GM18511 (cell line): Measurements from ENCODE around the gene TMEM222.

ENCODE experiments used
- ATAC-seq: cut with Tn5 transposase; IDR thresholded peaks from one replicate; pipeline ENCODE4 v1.9.1; 2021; ENCODE audit warnings: mild to moderate bottlenecking, moderate library complexity; ENCODE audit not compliant: unreplicated experiment

Gene TMEM222

GRCh38 chr1:27341525-27342252 lies 19.7 kb downstream of the TMEM222 start, which contains the start of gene SYTL1:
SYTL1 (plus strand) TSS chr1:27342022; CDS start chr1:27345335, 3,313 bp downstream.
- ATAC-seq = peak; percentile 52

- ATAC-seq = peak; percentile 35
Measured at GRCh38 chr1:27342391-27342777, 20.4 kb downstream of the TMEM222 start.

- peak; percentile 51 for ATAC-seq
Measured at GRCh38 chr1:27342778-27343638, 21.0 kb downstream of the TMEM222 start.

GRCh38 chr1:27343639-27344025 lies 21.7 kb downstream of the TMEM222 start:
- no peak for ATAC-seq

GRCh38 chr1:27345272-27345671 lies 23.3 kb downstream of the TMEM222 start:
- ATAC-seq = no peak

GRCh38 chr1:27346357-27346756 lies 24.4 kb downstream of the TMEM222 start:
- no peak for ATAC-seq

GRCh38 chr1:27346991-27347624 lies 25.1 kb downstream of the TMEM222 start:
- ATAC-seq = no peak

- ATAC-seq = no peak
Measured at GRCh38 chr1:27348861-27349783, 27.2 kb downstream of the TMEM222 start.

GRCh38 chr1:27349784-27350662 lies 28.1 kb downstream of the TMEM222 start:
- ATAC-seq = no peak

- no peak for ATAC-seq
Measured at GRCh38 chr1:27350663-27351540, 28.9 kb downstream of the TMEM222 start.

GRCh38 chr1:27351541-27352107 lies 29.7 kb downstream of the TMEM222 start:
- no peak for ATAC-seq

- no peak for ATAC-seq
Measured at GRCh38 chr1:27353166-27353565, 31.2 kb downstream of the TMEM222 start.

GRCh38 chr1:27353629-27354028 lies 31.7 kb downstream of the TMEM222 start:
- ATAC-seq = no peak

- ATAC-seq = no peak
Measured at GRCh38 chr1:27355683-27356082, 33.7 kb downstream of the TMEM222 start.

GRCh38 chr1:27356277-27356618 lies 34.3 kb downstream of the TMEM222 start:
- ATAC-seq = no peak

- no peak for ATAC-seq
Measured at GRCh38 chr1:27356619-27357280, 34.8 kb downstream of the TMEM222 start.

GRCh38 chr1:27357281-27358037 lies 35.5 kb downstream of the TMEM222 start:
- peak; percentile 46 for ATAC-seq
